Esophagus muscularis mucosa (tissue), 4 donors: ENCODE measurements around the gene SIK2. TPM values are rescaled to one million over a fixed set of nuclear protein-coding genes. Genes with fewer than 3 reads are reported as not detected.

ENCODE experiments used
- DNase-seq: peaks from one replicate; pipeline ENCODE4 v3.0.0-alpha.2; 2017; ENCODE audit errors: extremely low spot score
- H3K27ac ChIP-seq, 4 donors: fragments of 200-600 bp; sonication (generic); replicated peaks in 1 of 4; 1 replicate in 3 of 4; 2 replicates in 1 of 4; pipeline ENCODE4 v1.5.1; 2016 to 2019; ENCODE audit warnings: mild to moderate bottlenecking in 1 of 4
- H3K27me3 ChIP-seq, 4 donors: fragments of 200-600 bp; sonication (generic); one replicate each; pipeline versions ENCODE4 v1.5.1 to v1.6.0; 2016 to 2019
- H3K36me3 ChIP-seq, 4 donors: fragments of 200-600 bp; sonication (generic); one replicate each; pipeline ENCODE4 v1.5.1; 2016 to 2019
- H3K4me1 ChIP-seq, 4 donors: fragments of 200-600 bp; sonication (generic); one replicate each; pipeline ENCODE4 v1.5.1; 2016 to 2019
- H3K4me3 ChIP-seq, 4 donors: fragments of 200-600 bp; sonication (generic); 1 replicate in 2 of 4; 2 replicates in 2 of 4; pipeline ENCODE4 v1.5.1; 2016 to 2019; ENCODE audit warnings: mild to moderate bottlenecking in 4 of 4, moderate library complexity in 1 of 4
- H3K9me3 ChIP-seq, 4 donors: fragments of 200-600 bp; sonication (generic); 1 replicate in 3 of 4; 2 replicates in 1 of 4; pipeline ENCODE4 v1.5.1; 2016 to 2019
- EP300 ChIP-seq: sonication (generic); formaldehyde crosslinking; IDR thresholded peaks from one replicate; pipeline ENCODE4 v1.6.1; 2017; ENCODE audit warnings: antibody characterized with exemption
- POLR2A ChIP-seq: fragments of 450-650 bp; IDR thresholded peaks from one replicate; pipeline ENCODE4 v1.6.1; 2017; ENCODE audit warnings: antibody characterized with exemption, moderate library complexity, mild to moderate bottlenecking, low read depth
- POLR2AphosphoS5 ChIP-seq, 2 donors: sonication (generic); formaldehyde crosslinking; IDR thresholded peaks; one replicate each; pipeline ENCODE4 v1.6.1; 2017; ENCODE audit warnings: antibody characterized with exemption in 2 of 2
- WGBS: methylation state at CpG from one replicate; pipeline ENCODE4 v1.1.5; 2018; 5-methylcytosine and 5-hydroxymethylcytosine counted together
- intact Hi-C: fragments of 100-400 bp; cut with DNase I; formaldehyde crosslinking; loops from one replicate; pipeline ENCODE4 v1.15.1; 2023
- total RNA-seq, 4 donors: library from RNA; depleted of rRNA; stranded (reverse); fragments of >200 nt; gene quantifications; one replicate each; pipeline versions ENCODE4 v1.1.0 to v1.2.1, GENCODE V29; 2016
- TF ChIP-seq, protein P1 (sequence below), 3 experiments: fragments of 200-600 bp in 2 of 3; fragments of 450-650 bp in 1 of 3; sonication (generic) in 2 of 3; IDR thresholded peaks; one replicate each; pipeline ENCODE4 v1.5.1; 2017 to 2019; ENCODE audit warnings: antibody characterized with exemption in 3 of 3, mild to moderate bottlenecking in 2 of 3, moderate library complexity in 1 of 3

The SIK2 gene
- total RNA-seq, 4 donors from 2014 or later: 14.5 to 22.1 (median 17.4) TPM

DNA sequence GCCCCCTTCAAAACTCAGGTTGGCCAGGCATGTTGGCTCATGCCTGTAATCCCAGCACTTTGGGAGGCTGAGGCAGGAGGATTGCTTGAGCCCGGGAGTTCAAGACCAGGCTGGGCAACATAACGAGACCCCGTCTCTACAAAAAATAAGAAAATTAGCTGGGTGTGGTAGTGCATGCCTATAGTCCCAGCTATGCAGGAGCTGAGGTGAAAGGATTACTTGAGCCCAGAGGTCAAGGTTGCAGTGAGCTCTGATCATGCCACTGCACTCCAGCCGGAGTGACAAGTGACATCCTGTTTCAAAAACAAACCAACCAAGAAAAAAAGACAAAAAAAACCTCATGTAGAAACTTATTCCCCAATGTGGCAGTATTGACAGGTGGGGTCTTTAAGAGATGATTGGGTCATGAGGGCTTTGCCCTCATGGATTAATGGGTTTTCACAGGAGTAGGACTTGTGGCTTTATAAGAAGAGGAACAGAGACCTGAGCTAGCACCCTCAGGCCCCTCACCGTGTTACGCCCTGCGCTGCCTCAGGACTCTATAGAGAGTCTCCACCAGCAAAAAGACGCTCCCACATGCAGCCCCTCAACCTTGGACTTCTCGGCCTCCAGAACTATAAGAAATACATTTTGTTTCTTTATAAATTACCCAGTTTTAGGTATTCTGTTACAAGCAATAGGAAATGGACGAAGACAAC lies 39.4 kb upstream of the SIK2 start:
- Histone ChIP-seq H3K27me3 (no peaks in the 10 kb centered on the region), H3K4me3 (no peak overlapping the region), H3K9me3 (no peaks in the 10 kb centered on the region), H3K27ac (no peak overlapping the region), H3K36me3 (peaks cover 0 to 6% (median 0%) of the 10 kb centered on the region in 4 donors), H3K4me1 (peaks cover 0 to 9% (median 6%) of the 10 kb centered on the region in 4 donors)
- intact Hi-C loops: no loop called here
- WGBS: 93% methylated on average over 10 of the region's 10 CpGs
- TF ChIP-seq, protein P1, sequence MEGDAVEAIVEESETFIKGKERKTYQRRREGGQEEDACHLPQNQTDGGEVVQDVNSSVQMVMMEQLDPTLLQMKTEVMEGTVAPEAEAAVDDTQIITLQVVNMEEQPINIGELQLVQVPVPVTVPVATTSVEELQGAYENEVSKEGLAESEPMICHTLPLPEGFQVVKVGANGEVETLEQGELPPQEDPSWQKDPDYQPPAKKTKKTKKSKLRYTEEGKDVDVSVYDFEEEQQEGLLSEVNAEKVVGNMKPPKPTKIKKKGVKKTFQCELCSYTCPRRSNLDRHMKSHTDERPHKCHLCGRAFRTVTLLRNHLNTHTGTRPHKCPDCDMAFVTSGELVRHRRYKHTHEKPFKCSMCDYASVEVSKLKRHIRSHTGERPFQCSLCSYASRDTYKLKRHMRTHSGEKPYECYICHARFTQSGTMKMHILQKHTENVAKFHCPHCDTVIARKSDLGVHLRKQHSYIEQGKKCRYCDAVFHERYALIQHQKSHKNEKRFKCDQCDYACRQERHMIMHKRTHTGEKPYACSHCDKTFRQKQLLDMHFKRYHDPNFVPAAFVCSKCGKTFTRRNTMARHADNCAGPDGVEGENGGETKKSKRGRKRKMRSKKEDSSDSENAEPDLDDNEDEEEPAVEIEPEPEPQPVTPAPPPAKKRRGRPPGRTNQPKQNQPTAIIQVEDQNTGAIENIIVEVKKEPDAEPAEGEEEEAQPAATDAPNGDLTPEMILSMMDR (IDR thresholded peaks at IDR 0.05): no peak
- no peak for TF ChIP-seq EP300
- no peak for TF ChIP-seq POLR2AphosphoS5 (IDR thresholded peaks at IDR 0.05)
- TF ChIP-seq POLR2A: no peak
- DNase-seq: no peak

DNA sequence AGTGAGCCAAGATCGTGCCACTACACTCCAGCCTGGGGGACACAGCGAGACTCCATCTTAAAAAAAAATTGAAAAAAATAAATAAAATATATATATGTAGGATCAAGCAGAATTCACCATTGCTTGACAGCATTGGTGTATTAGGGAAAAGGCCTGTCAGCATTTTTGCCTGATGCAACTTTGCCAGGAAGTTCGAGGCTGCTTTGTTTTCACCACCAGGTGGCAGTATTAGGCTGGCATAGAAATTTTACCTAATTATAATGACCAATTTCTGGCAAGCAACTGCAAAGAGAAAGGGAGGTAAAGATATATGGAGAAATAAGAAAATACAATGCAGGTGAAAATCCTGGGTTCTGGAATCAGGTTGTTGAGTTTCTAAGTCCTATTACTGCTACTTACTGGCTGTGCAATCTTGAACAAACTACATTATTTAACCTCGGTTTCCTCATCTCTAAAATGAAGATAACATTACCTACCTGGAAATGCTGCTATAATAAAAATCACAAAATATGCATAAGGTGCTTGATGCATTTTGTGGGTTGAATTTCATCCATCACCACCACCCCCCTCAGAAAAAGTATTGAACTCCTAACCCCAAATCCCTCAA lies 37.0 kb upstream of the SIK2 start:
- H3K4me3 ChIP-seq: no peak overlapping the region
- no peak for DNase-seq
- no peaks in the 10 kb centered on the region for H3K36me3 ChIP-seq
- no peaks in the 10 kb centered on the region for H3K27me3 ChIP-seq
- intact Hi-C loops: no loop called here
- no peak overlapping the region for H3K27ac ChIP-seq
- no peaks in the 10 kb centered on the region for H3K9me3 ChIP-seq
- TF ChIP-seq, protein P1 (IDR thresholded peaks at IDR 0.05): peak; percentile 87 to 95 (median 92)
- no peak for TF ChIP-seq EP300
- WGBS: 62% methylated on average over 4 of the region's 4 CpGs
- no peaks in the 10 kb centered on the region for H3K4me1 ChIP-seq

DNA sequence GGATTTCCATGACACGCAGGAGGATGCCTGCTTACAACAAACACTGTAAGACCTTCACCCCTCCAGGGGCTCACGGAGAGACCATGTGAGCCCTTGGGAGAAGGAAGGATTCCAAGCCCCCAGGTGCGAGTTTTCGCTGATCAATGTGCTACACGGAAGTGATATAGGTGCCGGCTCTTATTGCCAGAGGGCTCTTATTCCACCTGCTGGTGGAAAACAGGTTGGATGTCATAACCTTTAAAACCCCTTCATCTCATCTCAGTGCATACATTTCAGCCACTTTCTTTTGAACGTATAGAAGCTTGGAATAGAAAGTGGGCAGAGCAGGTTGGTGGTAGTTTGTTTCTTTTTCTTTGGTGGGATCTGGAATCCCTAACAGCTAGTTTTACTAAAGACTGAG lies 35.9 kb upstream of the SIK2 start:
- WGBS: 87% methylated on average over 7 of the region's 7 CpGs
- Histone ChIP-seq H3K4me1 (no peaks in the 10 kb centered on the region), H3K27me3 (no peaks in the 10 kb centered on the region), H3K36me3 (no peaks in the 10 kb centered on the region), H3K4me3 (no peak overlapping the region), H3K9me3 (no peaks in the 10 kb centered on the region), H3K27ac (no peak overlapping the region)
- intact Hi-C loops: no loop called here
- TF ChIP-seq, protein P1 (IDR thresholded peaks at IDR 0.05): no peak
- no peak for TF ChIP-seq POLR2AphosphoS5 (IDR thresholded peaks at IDR 0.05)
- no peak for TF ChIP-seq EP300
- TF ChIP-seq POLR2A: no peak
- no peak for DNase-seq

DNA sequence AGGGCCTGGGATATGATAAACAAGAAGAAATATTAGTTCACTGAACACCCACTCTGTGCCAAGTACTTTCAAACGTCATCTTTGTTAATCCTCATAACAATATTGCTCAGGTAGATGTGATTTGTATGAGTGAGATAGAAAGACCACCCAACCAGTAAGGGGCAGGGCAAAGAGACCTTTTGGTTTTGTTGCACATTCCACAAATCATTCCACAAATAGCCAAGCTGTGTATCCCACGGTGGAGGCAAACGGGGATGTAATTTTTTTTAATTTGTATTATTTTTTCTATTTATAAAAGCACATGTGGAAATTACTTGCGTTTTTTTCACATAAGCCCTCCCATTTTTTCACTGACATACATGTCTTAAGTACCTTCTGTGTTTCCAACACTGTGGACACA lies 32.8 kb upstream of the SIK2 start:
- TF ChIP-seq POLR2A: no peak
- no peak for TF ChIP-seq EP300
- TF ChIP-seq, protein P1 (IDR thresholded peaks at IDR 0.05): no peak
- no peak for TF ChIP-seq POLR2AphosphoS5 (IDR thresholded peaks at IDR 0.05)
- H3K27ac ChIP-seq: no peak overlapping the region
- no peak overlapping the region for H3K4me3 ChIP-seq
- peaks cover 9 to 18% (median 14%) of the 10 kb centered on the region in 4 donors for H3K4me1 ChIP-seq
- DNase-seq: no peak
- no peaks in the 10 kb centered on the region for H3K27me3 ChIP-seq
- intact Hi-C loops: no loop called here
- H3K9me3 ChIP-seq: no peaks in the 10 kb centered on the region
- 56% methylated on average over 4 of the region's 4 CpGs for WGBS
- H3K36me3 ChIP-seq: no peaks in the 10 kb centered on the region

DNA sequence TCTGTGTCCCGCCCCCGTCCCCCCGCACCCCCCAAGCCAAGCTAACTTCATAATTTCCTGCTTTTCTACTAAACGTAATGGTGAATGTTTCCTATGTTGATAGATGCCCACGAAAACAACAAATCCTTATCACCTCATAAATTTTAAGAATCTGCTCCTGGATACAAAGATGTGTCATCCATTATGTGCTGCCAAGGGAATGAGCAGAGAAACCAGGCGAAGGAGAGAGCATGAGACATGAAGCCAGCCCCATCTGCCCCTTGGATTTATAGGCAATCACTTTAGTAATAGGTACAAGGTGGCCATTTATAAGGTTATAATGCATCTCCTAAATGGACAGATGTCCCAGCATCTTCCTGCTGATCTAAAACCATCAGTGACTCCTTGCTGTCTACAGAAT lies 31.5 kb upstream of the SIK2 start:
- H3K27me3 ChIP-seq: no peaks in the 10 kb centered on the region
- 89% methylated on average over 6 of the region's 6 CpGs for WGBS
- H3K27ac ChIP-seq: no peak overlapping the region
- no peak overlapping the region for H3K4me3 ChIP-seq
- no peaks in the 10 kb centered on the region for H3K36me3 ChIP-seq
- TF ChIP-seq EP300 (no peak), POLR2AphosphoS5 (IDR thresholded peaks at IDR 0.05) (no peak)
- H3K9me3 ChIP-seq: no peaks in the 10 kb centered on the region
- no peak for DNase-seq
- peaks cover 13 to 22% (median 18%) of the 10 kb centered on the region in 4 donors for H3K4me1 ChIP-seq
- intact Hi-C loops: no loop called here
